ENCODE measurements around the gene WDFY2.
"Not testable (repeated sequence)": the region's sequence is repeated elsewhere in the genome, so short reads cannot be mapped to it uniquely, and the experiment has no call there.

The WDFY2 gene

GRCh38 chr13:51564671-51565070, 19.6 kb upstream of the WDFY2 start:
- DNase-seq, result no peak

GRCh38 chr13:51569001-51569400, 15.3 kb upstream of the WDFY2 start:
- not testable (repeated sequence) for DNase-seq

GRCh38 chr13:51576754-51577153, 7.5 kb upstream of the WDFY2 start:
- DNase-seq, result no peak

GRCh38 chr13:51577690-51578089, 6.6 kb upstream of the WDFY2 start:
- no peak for DNase-seq

GRCh38 chr13:51579676-51580075, 4.6 kb upstream of the WDFY2 start:
- DNase-seq, result no peak

- DNase-seq, result no peak
Observed at GRCh38 chr13:51581148-51581820, 3.0 kb upstream of the WDFY2 start.

GRCh38 chr13:51583469-51583874, 790 bp upstream of the WDFY2 start:
- DNase-seq, result no peak

- peak; percentile 40 for DNase-seq
Observed at GRCh38 chr13:51584731-51585672, 740 bp downstream of the WDFY2 start.

GRCh38 chr13:51585696-51586095, 1.4 kb downstream of the WDFY2 start:
- no peak for DNase-seq

GRCh38 chr13:51587372-51587771, 3.1 kb downstream of the WDFY2 start:
- DNase-seq, result no peak

- DNase-seq, result no peak
Observed at GRCh38 chr13:51588406-51588949, 4.2 kb downstream of the WDFY2 start.

GRCh38 chr13:51589793-51590192, 5.5 kb downstream of the WDFY2 start:
- no peak for DNase-seq

- DNase-seq, result no peak
Observed at GRCh38 chr13:51590231-51590970, 6.1 kb downstream of the WDFY2 start.

GRCh38 chr13:51590971-51591627, 6.8 kb downstream of the WDFY2 start:
- peak; percentile 11 for DNase-seq

- DNase-seq, result not testable (repeated sequence)
Observed at GRCh38 chr13:51591938-51592337, 7.7 kb downstream of the WDFY2 start.

- no peak for DNase-seq
Observed at GRCh38 chr13:51594432-51594831, 10.2 kb downstream of the WDFY2 start.

- DNase-seq, result no peak
Observed at GRCh38 chr13:51595416-51595815, 11.2 kb downstream of the WDFY2 start.

- DNase-seq, result no peak
Observed at GRCh38 chr13:51596541-51596940, 12.3 kb downstream of the WDFY2 start.

- no peak for DNase-seq
Observed at GRCh38 chr13:51599444-51600176, 15.3 kb downstream of the WDFY2 start.

GRCh38 chr13:51600703-51601102, 16.4 kb downstream of the WDFY2 start:
- no peak for DNase-seq

GRCh38 chr13:51601601-51602565, 17.6 kb downstream of the WDFY2 start:
- no peak for DNase-seq
